Activated B cell treated with CpG ODN at 0.5 μM for 24 hours (primary cell): ENCODE results near the gene PARP16. TPM values are rescaled to one million over a fixed set of nuclear protein-coding genes. Genes with fewer than 3 reads are reported as not detected.

ENCODE experiments used
- ATAC-seq: fragments of 200-7000 bp; cut with Tn5 transposase; one replicate; pipeline ENCODE4 v1.10.0; 2021; ENCODE audit warnings: low read depth, mild to moderate bottlenecking, moderate library complexity
- CTCF ChIA-PET: fragments of 350-600 bp; sonication (Branson Sonifier 250); formaldehyde crosslinking; loops from one replicate; lab custom pipeline; 2021; ENCODE audit warnings: antibody characterized with exemption; lab: Charles Lee
- POLR2A ChIA-PET: fragments of 350-600 bp; sonication (Branson Sonifier 250); formaldehyde crosslinking; loops from one replicate; lab custom pipeline; 2021; ENCODE audit warnings: antibody characterized with exemption; lab: Charles Lee
- DNase-seq: peaks from one replicate; pipeline ENCODE4 v3.0.0; 2022
- H3K27ac Mint-ChIP-seq: one replicate; pipeline ENCODE4 v1.8.0; 2020; ENCODE audit warnings: mixed read lengths
- H3K27me3 Mint-ChIP-seq: one replicate; pipeline ENCODE4 v1.8.0; 2021; ENCODE audit warnings: mixed read lengths
- H3K36me3 Mint-ChIP-seq: one replicate; pipeline ENCODE4 v1.8.0; 2021; ENCODE audit warnings: low read depth, mixed read lengths
- H3K4me1 Mint-ChIP-seq: one replicate; pipeline ENCODE4 v1.8.0; 2021; ENCODE audit warnings: mixed read lengths
- H3K4me3 Mint-ChIP-seq: one replicate; pipeline ENCODE4 v1.8.0; 2020; ENCODE audit warnings: mild to moderate bottlenecking, mixed read lengths
- H3K9me3 Mint-ChIP-seq: one replicate; pipeline ENCODE4 v1.8.0; 2020; ENCODE audit warnings: mixed read lengths
- CTCF ChIP-seq: fragments of 200-600 bp; IDR thresholded peaks from one replicate; pipeline ENCODE4 v1.8.0; 2022; ENCODE audit warnings: antibody characterized with exemption, mild to moderate bottlenecking
- intact Hi-C: fragments of 100-400 bp; cut with micrococcal nuclease; formaldehyde crosslinking; loops from one replicate; pipeline ENCODE4 v1.15.1; 2024
- total RNA-seq: library from RNA; stranded (reverse); gene quantifications from 2 replicates; pipeline ENCODE4 v1.2.3, GENCODE V29; 2022

PARP16 gene
- total RNA-seq, 1 donor from 2014 or later: 11.5 TPM

- ChIA-PET CTCF (no interaction called here), POLR2A (interaction anchor here (0.6 to 3.5 kb wide), 10 partner anchors 8 to 394 kb away, joined by 3 to 186 read pairs (median 10); partner anchors contain the start of genes CLPX, PARP16 and RNU5A-1)
- Mint-ChIP-seq H3K4me3 (no peak overlapping the region), H3K9me3 (no peaks in the 10 kb centered on the region), H3K4me1 (peaks cover 25% of the 10 kb centered on the region), H3K27ac (peak overlapping the region; percentile 97), H3K27me3 (no peaks in the 10 kb centered on the region), H3K36me3 (peaks cover 6% of the 10 kb centered on the region)
- TF ChIP-seq CTCF: no peak
- ATAC-seq (no peak), DNase-seq (no peak)
- intact Hi-C loops: loop anchor here (2.0 to 10.0 kb wide), 4 partner anchors 257 to 1199 kb away; partner anchors contain the start of genes DIS3L, PCLAF, RPL4 and TRIP4
These were observed 19.1 kb upstream of the PARP16 start for GRCh38 chr15:65305776-65306175.

- Mint-ChIP-seq H3K27ac (peak overlapping the region; percentile 97), H3K36me3 (peaks cover 6% of the 10 kb centered on the region), H3K9me3 (no peaks in the 10 kb centered on the region), H3K27me3 (no peaks in the 10 kb centered on the region), H3K4me3 (peak overlapping the region; percentile 96), H3K4me1 (peaks cover 30% of the 10 kb centered on the region)
- ChIA-PET POLR2A (interaction anchor here (0.6 to 3.5 kb wide), 47 partner anchors 8 to 1780 kb away, joined by 3 to 186 read pairs (median 4); partner anchors contain the start of genes CIAO2A, CLPX, DENND4A and DIS3L), CTCF (interaction anchor here (0.5 to 1.1 kb wide), 5 partner anchors 10 to 271 kb away, joined by 3 to 5 read pairs (median 3); partner anchors contain the start of gene CLPX)
- intact Hi-C loops: loop anchor here (2.0 to 10.0 kb wide), 4 partner anchors 256 to 1200 kb away; partner anchors contain the start of genes DIS3L, PCLAF, RPL4 and TRIP4
- TF ChIP-seq CTCF: no peak
- DNase-seq (no peak), ATAC-seq (no peak)
These were observed 18.6 kb upstream of the PARP16 start for GRCh38 chr15:65305150-65305758.

- no peaks in the 10 kb centered on the region for H3K27me3 Mint-ChIP-seq
- no peaks in the 10 kb centered on the region for H3K9me3 Mint-ChIP-seq
- intact Hi-C loops: loop anchor here (1.0 to 10.0 kb wide), 11 partner anchors 8 to 1200 kb away; partner anchors contain the start of genes CLPX, DIS3L, MTFMT and PARP16
- peaks cover 37% of the 10 kb centered on the region for H3K4me1 Mint-ChIP-seq
- peak within 1 kb of the TSS; percentile 96 for H3K4me3 Mint-ChIP-seq
- peak; percentile 78 for ATAC-seq
- POLR2A ChIA-PET: interaction anchor here (0.6 to 3.5 kb wide), 50 partner anchors 9 to 1781 kb away, joined by 3 to 186 read pairs (median 4); partner anchors contain the start of genes CIAO2A, CLPX, DENND4A and DIS3L
- CTCF ChIA-PET: interaction anchor here (0.5 to 1.1 kb wide), 5 partner anchors 10 to 270 kb away, joined by 3 to 5 read pairs (median 3); partner anchors contain the start of gene CLPX
- no peak for TF ChIP-seq CTCF
- H3K36me3 Mint-ChIP-seq: peaks cover 6% of the 10 kb centered on the region
- H3K27ac Mint-ChIP-seq: peak within 1 kb of the TSS; percentile 97
- peak; percentile 71 for DNase-seq
These were observed 17.9 kb upstream of the PARP16 start, which contains the start of gene RNU5B-1 for GRCh38 chr15:65304381-65305149. Gene RNU5B-1, plus strand, starts transcription at chr15:65304677.

GRCh38 chr15:65303687-65304380 is 17.2 kb upstream of the PARP16 start:
- no peaks in the 10 kb centered on the region for H3K9me3 Mint-ChIP-seq
- CTCF ChIA-PET: interaction anchor here (0.9 to 1.0 kb wide), 2 partner anchors 12 to 81 kb away, joined by 3 to 5 read pairs; no protein-coding TSS in a partner anchor
- intact Hi-C loops: loop anchor here (1.0 to 10.0 kb wide), 11 partner anchors 8 to 1201 kb away; partner anchors contain the start of genes CLPX, DIS3L, MTFMT and PARP16
- H3K27ac Mint-ChIP-seq: peak overlapping the region; percentile 97
- DNase-seq (no peak), ATAC-seq (peak; percentile 1)
- H3K36me3 Mint-ChIP-seq: peaks cover 6% of the 10 kb centered on the region
- peaks cover 43% of the 10 kb centered on the region for H3K4me1 Mint-ChIP-seq
- TF ChIP-seq CTCF: peak; percentile 68
- peak overlapping the region; percentile 96 for H3K4me3 Mint-ChIP-seq
- POLR2A ChIA-PET: interaction anchor here (0.6 to 3.5 kb wide), 31 partner anchors 9 to 1782 kb away, joined by 3 to 186 read pairs (median 5); partner anchors contain the start of genes CIAO2A, CLPX, DENND4A and DIS3L
- no peaks in the 10 kb centered on the region for H3K27me3 Mint-ChIP-seq
